Right atrium auricular region (tissue), 2 donors: Measurements from ENCODE around the gene ZCCHC4. TPM values are rescaled to one million over a fixed set of nuclear protein-coding genes. Genes with fewer than 3 reads are reported as not detected.

Source experiments
- DNase-seq: peaks from one replicate; pipeline ENCODE4 v3.0.0-alpha.2; 2019; ENCODE audit warnings: low spot score
- H3K27ac ChIP-seq, 2 donors: fragments of 200-600 bp; sonication (generic); 1 replicate in 1 of 2; 2 replicates in 1 of 2; pipeline ENCODE4 v1.5.1; 2016 to 2019
- H3K27me3 ChIP-seq, 2 donors: fragments of 200-600 bp; sonication (generic); one replicate each; pipeline versions ENCODE4 v1.5.1 to v1.6.0; 2017 to 2019
- H3K36me3 ChIP-seq: fragments of 200-600 bp; sonication (generic); one replicate; pipeline ENCODE4 v1.5.1; 2016
- H3K4me1 ChIP-seq, 2 donors: fragments of 200-600 bp; sonication (generic); one replicate each; pipeline versions ENCODE4 v1.5.1 to v1.6.0; 2017 to 2019
- H3K4me3 ChIP-seq, 2 donors: fragments of 200-600 bp; sonication (generic); 1 replicate in 1 of 2; 2 replicates in 1 of 2; pipeline ENCODE4 v1.5.1; 2017 to 2019; ENCODE audit warnings: mild to moderate bottlenecking in 1 of 2, moderate library complexity in 1 of 2
- H3K9me3 ChIP-seq, 2 donors: fragments of 200-600 bp; sonication (generic); one replicate each; pipeline ENCODE4 v1.5.1; 2019
- total RNA-seq, 2 donors: library from RNA; depleted of rRNA; stranded (reverse); fragments of >200 nt; gene quantifications; one replicate each; pipeline ENCODE4 v1.1.0, GENCODE V29; 2016
- TF ChIP-seq, protein P1 (sequence below), 2 donors: fragments of 200-600 bp; sonication (generic); IDR thresholded peaks; one replicate each; pipeline ENCODE4 v1.5.1; 2019; ENCODE audit warnings: antibody characterized with exemption in 2 of 2

ZCCHC4 gene
- total RNA-seq, 2 donors from 2014 or later, result 7.4 to 7.9 TPM

DNA sequence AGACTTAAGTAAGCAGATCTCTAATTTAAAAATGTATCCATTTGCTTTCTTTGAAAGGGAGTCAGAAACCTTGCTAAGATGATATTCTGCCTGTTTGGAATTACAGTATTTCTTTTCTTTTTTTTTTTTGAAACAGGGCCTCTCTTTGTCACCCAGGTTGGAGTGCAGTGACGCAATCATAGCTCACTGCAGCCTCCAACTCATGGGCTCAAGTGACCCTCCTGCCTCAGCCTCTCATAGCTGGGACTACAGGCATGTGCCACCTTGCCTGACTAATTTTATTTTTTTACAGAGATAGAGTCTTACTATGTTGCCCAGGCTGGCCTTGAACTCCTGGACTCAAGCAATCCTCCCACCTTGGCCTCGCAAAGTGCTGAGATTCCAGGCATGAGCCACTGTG lies 104.4 kb downstream of the ZCCHC4 start:
- DNase-seq, result no peak
- TF ChIP-seq, protein P1, sequence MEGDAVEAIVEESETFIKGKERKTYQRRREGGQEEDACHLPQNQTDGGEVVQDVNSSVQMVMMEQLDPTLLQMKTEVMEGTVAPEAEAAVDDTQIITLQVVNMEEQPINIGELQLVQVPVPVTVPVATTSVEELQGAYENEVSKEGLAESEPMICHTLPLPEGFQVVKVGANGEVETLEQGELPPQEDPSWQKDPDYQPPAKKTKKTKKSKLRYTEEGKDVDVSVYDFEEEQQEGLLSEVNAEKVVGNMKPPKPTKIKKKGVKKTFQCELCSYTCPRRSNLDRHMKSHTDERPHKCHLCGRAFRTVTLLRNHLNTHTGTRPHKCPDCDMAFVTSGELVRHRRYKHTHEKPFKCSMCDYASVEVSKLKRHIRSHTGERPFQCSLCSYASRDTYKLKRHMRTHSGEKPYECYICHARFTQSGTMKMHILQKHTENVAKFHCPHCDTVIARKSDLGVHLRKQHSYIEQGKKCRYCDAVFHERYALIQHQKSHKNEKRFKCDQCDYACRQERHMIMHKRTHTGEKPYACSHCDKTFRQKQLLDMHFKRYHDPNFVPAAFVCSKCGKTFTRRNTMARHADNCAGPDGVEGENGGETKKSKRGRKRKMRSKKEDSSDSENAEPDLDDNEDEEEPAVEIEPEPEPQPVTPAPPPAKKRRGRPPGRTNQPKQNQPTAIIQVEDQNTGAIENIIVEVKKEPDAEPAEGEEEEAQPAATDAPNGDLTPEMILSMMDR (IDR thresholded peaks at IDR 0.05), result no peak
- H3K36me3 ChIP-seq, result peaks cover 41% of the 10 kb centered on the region

More for the DNA sequence above, 104.4 kb downstream of the ZCCHC4 start:
- H3K9me3 ChIP-seq, result no peaks in the 10 kb centered on the region
- no peak overlapping the region for H3K4me3 ChIP-seq
- H3K4me1 ChIP-seq, result peaks cover 0 to 4% of the 10 kb centered on the region in 2 donors
- H3K27ac ChIP-seq, result no peak overlapping the region
- H3K27me3 ChIP-seq, result no peaks in the 10 kb centered on the region

Other genes starting within 250 kb of the ZCCHC4 start
- gene SEPSECS, start 152.3 kb upstream of the ZCCHC4 start, total RNA-seq, result 1 to 10 TPM; 2.4 to 3.9 TPM
- 1 to 10 TPM; 2.7 to 5.0 TPM for gene PI4K2B, start 78.7 kb upstream of the ZCCHC4 start, total RNA-seq
- gene ANAPC4, start 64.5 kb downstream of the ZCCHC4 start, total RNA-seq, result 10 to 100 TPM in 1 of 2 donors, 1 to 10 TPM in 1; 9.9 to 10.3 TPM